GM19043 (cell line): ENCODE results near the gene TPD52L2.
"Not testable (repeated sequence)": the region's sequence is repeated elsewhere in the genome, so short reads cannot be mapped to it uniquely, and the experiment has no call there.

ENCODE experiments used
- ATAC-seq: cut with Tn5 transposase; IDR thresholded peaks from one replicate; pipeline ENCODE4 v1.9.1; 2021; ENCODE audit warnings: low read depth; ENCODE audit not compliant: unreplicated experiment

TPD52L2 gene

GRCh38 chr20:63929071-63929470 is 64.0 kb downstream of the TPD52L2 start:
- no peak for ATAC-seq

GRCh38 chr20:63929473-63929883 is 64.4 kb downstream of the TPD52L2 start:
- ATAC-seq, result not testable (repeated sequence)

GRCh38 chr20:63930971-63931553 is 66.0 kb downstream of the TPD52L2 start:
- ATAC-seq, result no peak

- ATAC-seq, result no peak
Observed at GRCh38 chr20:63931735-63932134, 66.7 kb downstream of the TPD52L2 start.

- no peak for ATAC-seq
Observed at GRCh38 chr20:63932606-63933160, 67.6 kb downstream of the TPD52L2 start.

- ATAC-seq, result no peak
Observed at GRCh38 chr20:63933646-63934045, 68.6 kb downstream of the TPD52L2 start.

GRCh38 chr20:63934271-63935068 is 69.4 kb downstream of the TPD52L2 start:
- ATAC-seq, result no peak

- ATAC-seq, result no peak
Observed at GRCh38 chr20:63935447-63935846, 70.4 kb downstream of the TPD52L2 start.

GRCh38 chr20:63937596-63937995 is 72.5 kb downstream of the TPD52L2 start:
- no peak for ATAC-seq

GRCh38 chr20:63939061-63939935 is 74.2 kb downstream of the TPD52L2 start:
- no peak for ATAC-seq

- no peak for ATAC-seq
Observed at GRCh38 chr20:63940071-63940471, 75.0 kb downstream of the TPD52L2 start.

- no peak for ATAC-seq
Observed at GRCh38 chr20:63940472-63941266, 75.6 kb downstream of the TPD52L2 start.
